Stimulated activated CD4-positive, alpha-beta T cell treated with anti-CD3 and anti-CD28 coated beads, Interleukin-4, amount 100 ng/mL, for 1 hour (primary cell): ENCODE results near the gene DNAJA3.

ENCODE experiments used
- DNase-seq: peaks from one replicate; pipeline ENCODE4 v3.0.0-alpha.2; 2020

DNAJA3 gene

DNA sequence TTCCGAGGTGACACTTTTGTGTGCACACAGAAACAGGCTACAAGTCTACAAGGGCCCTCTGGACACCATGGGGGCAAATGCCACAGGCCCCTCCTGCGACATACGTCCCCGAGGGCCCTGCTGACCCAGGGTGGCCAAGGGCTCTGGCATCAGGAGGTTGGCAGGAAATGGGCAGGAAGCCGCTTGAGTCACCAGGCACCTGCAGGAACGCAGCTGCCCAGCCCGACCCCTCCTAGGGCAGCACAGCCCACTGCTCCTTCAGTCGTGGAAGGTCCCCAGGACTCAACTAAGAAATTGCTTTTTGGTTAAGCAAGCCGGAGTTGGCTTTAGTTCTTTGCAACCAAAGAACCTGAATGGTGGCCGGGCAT, 17.4 kb upstream of the DNAJA3 start:
- no peak for DNase-seq

DNA sequence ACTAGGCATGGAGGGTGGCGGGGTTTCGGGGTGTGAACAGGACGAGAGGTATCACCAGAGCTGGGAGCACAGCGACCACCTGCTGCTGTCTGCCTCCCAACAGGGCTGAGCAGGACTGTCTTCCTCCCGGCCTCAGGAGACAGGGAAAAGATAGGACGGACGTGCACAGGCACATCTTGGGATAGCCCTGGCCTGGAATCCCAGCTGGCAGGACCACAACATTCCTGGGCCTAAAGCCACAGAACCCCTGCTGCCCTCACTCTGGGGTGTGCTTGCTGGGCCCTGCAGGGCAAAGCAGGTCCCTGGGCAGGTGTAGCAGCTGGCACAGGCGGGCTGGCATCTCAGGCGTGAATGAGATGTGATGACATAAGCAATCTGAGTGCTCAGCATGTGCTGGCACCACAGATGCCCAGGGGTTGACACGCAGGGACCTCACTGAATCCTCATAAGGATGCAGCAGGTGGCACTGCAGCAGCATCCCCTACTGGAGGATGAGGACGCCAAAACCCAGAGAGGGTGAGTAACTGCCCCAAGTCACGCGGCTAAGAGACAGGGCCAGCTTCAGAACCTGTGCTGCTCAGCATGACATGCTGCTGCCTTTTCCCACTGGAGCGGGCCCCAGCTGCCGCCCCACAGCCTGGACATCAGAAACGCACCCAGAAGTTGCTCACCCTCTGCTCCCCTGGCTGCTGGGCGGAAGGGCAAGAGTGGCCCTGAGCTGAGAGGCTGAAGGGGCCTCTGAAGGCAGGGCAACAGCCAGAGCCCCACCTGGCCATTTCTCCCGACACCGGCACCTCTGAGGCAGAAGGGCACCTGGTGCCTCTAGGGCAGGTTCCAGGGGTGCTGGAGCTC, 16.4 kb upstream of the DNAJA3 start:
- no peak for DNase-seq

DNA sequence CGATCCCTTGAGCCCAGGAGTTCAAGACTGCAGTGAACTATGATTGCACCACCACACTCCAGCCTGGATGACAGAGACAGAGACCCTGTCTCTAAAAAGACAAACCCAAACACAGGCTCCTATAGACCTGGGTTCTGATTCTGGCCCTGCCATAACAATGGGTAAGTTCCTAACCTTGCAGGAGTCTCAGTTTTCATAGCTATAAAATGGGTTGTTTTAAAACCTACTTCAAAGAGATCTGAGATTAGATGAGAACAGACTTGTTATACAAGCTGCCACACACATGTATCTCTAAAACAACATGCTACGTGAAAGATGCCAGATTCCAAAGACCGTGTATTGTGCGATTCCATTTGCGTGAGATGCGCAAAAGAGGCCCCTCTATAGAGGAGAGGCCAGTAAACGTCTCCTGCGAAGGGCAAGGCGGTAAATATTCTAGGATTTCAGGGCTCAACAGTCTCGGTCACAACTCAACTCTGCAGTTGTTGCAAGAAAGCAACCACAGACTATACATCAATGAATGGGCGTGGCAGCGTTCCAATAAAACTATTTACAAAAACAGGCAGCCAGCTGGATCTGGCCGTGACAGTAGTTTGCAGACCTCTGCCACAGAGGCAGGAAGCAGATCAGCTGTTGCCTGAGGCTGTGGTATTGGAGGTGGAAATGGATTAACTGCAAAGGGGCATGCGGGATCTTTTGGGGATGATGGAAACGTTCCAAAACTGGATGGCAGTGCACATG, 15.2 kb upstream of the DNAJA3 start:
- DNase-seq = no peak

DNA sequence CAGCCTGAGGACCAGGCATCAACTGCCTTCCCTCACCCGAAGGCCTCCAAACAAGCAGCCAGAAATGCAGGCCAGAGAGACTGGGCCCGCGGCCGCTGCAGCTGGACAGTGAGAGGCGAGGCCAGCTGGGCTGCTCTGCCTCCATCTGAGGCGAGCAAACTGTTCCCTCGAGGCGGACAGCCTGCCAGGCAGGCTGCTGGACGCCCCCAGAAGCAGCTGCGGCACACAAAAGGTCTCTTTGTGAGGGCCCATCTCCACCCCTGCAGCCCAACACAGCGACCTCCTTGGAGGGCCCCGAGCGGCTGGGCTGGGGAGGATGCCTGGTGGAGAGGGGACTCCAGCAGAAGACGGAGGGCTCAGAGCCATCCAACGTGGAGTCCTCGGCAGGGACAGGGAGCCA, 14.0 kb upstream of the DNAJA3 start:
- no peak for DNase-seq

DNA sequence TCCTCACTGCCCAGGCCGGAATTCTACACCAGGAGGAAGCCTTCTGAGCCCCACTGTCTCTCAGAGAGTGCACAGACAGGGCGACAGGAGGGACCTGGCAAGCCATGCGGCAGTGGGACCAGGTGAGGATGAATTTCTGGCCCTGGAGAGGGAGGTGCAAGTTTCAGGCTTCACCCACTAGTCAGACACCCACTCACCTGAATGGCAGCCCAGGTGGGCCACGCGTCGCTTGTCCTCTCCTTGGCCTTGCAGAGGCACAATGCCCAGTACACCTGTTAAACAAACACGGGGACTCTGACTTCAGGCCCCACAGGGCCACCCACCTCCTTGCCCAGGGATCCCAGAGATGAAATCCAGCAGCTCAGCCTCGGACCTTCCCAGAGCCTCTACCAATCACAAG, 13.5 kb upstream of the DNAJA3 start:
- DNase-seq = no peak

DNA sequence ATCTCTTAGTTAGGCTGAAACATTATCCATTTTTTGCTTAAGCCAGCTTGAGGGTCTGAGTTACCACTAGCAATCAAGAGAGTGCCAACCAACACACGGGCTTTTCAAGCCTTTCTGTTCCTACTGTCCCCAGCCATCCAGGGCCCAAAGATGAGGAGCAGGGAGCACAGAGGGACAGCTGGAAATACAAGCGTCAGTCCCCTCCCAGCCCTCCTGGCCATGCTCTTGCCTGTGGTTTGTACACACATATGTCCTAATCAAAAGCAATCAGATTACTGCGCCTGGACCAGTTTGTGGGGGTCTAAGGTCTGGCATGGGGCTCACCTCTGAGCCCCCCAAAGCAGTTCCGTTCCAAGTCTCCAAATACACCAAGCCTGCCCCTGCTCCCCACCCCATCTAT, 12.8 kb upstream of the DNAJA3 start:
- DNase-seq = no peak

DNA sequence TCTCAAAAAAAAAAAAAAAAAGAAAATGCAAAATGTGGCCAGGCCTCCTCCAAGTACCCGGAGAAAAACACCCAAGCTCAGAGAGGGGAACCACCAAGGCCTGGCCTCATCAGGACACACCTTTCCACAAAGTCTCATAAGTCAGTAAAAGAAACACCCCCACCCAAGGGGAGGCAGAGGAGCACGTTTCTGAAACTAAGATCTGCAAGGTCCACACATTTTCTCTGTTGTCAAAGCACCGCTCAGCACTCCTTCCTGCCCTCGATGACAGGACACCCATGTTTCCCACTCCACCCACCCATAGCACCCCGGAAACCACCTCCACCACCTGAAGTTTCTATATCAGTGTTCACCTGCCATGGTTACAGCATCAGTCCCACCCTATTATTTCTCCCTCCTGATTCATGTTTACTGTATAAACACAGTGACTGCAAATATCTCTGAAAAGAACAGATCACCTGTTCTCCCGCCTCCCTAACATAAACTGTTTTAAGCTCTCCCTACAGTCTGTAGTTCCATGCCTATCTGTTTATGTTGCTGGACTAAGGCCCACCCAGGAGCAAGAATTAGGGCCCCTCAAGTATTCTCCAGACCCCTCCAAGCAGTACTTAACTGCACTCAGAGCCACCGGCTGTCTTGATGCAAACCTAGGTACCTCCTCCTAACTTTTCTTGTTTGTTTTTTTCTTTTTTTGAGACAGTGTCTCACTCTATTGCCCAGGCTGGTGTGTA, 11.3 kb upstream of the DNAJA3 start:
- DNase-seq = peak; percentile 74

DNA sequence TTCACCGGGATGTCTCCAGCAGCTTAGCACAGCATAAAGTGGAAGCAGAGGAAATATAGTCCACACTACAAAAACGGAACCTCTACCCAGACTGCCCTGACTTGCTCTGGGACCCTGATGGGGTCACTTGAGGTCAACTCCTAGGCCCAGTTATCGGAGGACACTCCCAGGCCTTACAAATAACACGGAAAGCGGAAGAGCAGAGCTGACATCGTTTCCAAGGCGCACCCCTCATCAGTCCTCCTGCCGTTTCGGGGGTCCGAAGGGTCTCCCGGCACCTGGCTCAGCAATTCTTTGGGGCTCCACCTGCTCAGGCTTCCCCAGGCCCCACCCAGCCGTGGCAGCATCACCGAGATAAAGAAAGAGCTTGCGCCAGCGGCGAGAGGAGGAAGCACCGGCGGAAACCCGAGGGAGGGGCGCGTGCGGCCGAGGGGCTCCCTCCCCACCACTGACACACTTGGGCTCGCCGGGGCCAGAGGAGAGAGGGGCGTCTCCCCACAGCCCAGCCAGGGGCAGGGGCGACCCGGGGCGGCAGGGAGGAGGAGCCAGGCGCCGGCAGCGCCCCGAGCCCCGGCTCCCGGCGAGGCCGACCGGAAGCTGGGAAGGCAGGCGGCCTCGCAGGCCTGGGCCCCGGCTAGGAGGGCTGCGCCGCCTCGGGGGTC, 10.0 kb upstream of the DNAJA3 start:
- peak; percentile 57 for DNase-seq

DNA sequence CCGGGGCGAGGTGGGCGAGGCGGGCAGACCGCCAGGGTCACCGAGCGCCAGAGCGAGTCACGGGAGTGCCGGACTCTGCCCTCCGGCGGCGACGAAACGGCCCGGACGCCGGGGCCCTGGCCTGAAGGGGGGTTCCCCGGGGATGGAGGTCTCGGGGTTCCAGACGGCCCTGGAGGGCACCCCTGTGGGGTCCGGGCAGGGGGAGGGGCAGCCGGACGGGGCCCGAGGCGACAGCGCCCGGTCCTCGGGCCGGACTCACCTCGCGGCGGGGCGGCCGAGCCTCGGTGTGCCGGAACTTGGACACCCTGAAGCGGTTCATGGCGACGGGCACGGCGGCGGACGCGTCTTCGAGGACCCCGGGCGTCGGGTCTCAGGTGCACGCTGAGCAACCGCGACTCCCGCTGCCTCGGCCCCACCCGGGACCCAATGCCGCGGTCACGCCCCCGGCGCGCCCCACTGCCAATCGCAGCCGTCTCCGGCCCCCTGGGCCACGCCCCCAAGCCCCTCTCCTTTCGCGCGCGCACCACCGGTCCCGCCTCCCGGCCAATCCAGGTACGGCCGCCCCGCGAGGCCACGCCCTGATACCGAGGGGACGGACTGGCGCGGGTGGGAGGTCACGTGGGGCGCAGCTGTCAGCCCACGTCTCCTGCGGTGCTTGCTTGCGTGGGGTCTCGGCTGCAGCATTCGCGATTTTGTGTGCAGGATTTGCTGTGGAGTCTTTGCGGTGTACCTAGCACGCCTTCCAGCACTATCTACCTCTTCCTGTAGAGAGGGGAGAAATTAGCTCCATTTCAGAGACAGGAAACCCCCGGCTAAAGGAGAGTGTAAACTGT, 9.3 kb upstream of the DNAJA3 start, which contains the start of gene CORO7:
Gene CORO7 (minus strand): TSS at position 397 of the 833 bp plus-strand sequence. CDS start 78 bp downstream, at position 319.
- DNase-seq = peak; percentile 99

DNA sequence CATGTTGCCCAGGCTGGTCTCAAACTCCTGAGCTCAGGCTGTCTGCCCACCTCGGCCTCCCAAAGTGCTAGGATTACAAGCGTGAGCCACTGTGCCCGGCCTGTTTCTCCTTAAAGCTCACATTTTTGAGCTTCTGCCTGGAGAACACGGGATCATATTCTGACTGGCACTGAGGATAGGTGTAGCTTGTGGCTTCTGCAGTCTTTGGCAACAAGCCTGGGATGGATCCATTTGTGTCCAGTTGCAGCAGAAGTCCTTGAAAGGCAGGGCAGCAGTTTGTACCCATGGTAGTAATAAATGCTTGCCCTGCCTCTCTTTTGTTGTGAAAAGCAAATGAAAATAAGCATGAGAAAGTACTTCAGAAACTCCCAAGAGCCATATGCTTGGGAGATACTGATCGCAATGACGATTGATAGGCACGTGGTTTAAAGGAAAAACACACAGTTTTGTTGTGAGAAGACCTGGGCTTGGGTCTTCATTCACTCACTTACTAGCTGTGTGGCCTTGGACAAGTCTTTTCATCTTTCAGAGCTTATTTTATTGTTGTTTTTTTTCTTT, 6.2 kb upstream of the DNAJA3 start:
- no peak for DNase-seq

DNA sequence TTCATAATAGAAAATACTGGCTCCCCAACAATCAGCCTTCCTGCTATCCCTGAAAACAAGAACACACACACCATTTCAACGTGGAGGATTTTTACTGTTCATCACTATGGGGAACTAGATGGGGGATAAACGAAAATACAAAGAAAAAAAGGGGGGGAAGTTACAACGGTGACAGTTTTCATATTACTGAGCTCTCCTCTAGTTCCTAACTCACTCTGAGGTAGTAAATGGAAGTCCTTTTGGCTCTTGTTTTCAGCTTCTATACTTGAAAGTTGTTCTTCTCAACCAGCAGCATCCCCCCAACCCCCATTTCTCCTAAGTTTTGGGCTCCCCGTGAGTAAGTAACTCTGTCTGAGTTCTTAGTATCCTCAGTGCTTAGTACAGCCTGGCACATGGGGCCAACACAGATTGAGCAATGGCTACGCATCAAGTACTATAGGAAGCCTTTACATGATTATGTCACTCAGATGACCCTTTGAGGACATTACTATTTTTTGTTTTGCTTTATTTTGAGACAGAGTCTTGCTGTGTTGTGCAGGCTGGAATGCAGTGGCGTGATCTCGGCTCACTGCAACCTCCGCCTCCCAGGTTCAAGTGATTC, 5.1 kb upstream of the DNAJA3 start:
- DNase-seq = no peak

DNA sequence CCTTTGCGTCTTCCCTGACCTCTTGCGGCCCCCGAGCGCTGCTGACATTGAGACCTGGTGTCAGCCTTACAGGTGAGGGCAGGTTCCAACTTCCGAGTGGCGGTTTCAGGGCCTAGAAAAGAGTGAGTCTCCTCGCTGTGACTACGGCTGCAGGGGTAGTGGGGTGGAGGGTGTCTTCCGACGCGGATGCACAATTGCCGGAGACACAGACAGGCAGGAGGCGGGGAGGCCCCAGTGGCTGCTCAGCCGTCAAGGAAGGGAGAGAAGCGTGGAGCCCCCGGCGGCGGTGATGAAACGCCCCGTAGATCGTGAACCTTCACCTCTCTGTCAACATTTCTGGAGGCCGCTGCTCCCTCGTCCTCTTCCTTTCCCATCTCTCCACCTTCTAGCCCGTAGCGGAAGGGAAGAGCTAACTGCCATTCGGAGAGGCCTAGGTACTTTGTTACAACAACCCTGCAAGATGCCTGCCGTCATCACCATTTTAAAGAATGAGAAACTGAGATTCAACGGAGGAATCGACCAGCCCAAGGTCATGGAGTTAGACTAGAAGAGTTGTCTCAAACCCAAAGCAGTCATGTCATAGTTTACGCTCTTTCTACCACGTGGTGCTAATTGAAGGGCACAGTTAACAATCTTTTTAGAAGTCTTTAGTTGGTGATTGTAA, 485 bp downstream of the DNAJA3 start:
- no peak for DNase-seq

DNA sequence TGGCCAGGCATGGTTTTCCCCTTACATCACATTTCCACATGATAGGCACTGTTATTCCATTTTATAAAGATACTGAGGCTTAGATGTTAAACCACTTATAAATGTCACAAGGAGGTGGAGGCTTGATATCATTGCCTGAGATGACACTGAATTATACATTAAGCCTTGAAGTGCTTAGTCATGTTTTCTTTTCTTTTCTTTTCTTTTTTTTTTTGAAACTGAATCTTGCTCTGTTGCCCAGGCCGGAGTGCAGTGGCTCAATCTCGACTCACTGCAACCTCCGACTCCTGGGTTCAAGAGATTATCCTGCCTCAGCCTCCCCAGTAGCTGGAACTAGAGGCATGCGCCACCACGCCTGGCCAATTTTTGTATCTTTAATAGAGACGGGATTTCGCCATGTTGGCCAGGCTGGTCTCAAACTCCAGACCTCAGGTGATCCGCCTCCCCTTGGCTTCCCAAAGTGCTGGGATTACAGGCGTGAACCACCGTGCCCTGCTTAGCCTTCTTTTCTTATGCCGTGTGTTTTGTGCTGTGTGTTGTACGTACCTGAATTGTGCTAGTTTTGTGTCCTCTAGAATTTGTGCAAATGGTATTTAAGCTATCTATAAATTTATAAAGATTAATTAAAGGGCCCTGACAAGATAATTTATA, 1.2 kb downstream of the DNAJA3 start:
- DNase-seq = no peak

DNA sequence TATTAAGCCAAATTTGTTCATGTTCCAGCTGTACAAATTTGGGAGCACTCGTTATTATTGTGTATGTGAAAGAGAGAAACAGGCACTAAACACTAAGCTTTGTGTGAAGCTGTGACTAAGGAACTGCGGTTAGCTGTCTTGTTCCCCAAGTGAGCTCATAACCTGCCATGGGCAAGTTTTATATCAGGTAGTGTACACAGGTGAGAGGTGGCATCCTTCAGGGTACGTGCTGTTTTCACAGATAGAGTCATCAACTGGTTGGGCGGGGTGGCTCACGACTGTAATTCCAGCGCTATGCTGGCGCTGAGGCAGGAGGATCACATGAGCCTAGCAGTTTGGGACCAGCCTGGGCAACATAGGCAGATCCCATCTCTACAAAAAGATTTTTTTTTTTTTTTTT, 2.8 kb downstream of the DNAJA3 start:
- no peak for DNase-seq

DNA sequence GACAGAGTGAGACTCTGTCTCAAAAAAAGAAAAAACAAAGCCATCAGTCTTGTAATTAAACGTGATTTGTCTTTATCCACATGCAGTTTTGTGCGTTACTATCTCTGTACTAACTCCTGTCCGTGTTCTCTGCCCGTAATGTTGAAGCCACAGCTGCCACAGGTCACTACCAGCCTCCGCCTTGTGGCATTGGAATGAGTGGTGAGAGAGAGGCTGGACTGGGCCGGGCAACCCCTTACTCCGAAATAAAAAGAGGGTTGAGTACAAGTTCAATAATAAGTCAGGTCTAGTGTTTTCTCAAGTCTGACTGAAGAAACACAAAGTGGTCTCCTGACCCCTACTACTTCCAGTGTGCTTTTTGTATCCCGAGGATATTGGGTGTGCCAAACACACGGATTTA, 5.4 kb downstream of the DNAJA3 start:
- no peak for DNase-seq

DNA sequence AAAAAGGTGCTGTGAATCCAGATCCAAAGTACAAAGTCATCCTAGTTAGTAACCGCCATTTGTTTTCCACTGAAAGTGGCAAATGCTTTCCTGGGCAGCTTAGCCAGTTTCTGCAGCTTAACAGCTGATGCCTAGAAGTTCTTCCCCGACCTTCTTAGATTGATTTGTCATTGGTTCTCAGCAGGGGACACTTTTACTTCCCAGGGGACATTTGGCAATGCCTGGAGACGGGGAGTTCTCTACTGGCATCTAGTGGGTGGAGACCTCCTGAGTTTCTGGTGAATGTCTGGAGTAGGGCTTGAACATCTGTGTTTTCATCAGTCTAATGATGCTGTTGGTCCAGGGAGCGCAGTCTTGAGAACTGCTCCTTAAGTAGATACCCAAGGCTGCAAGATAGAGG, 7.6 kb downstream of the DNAJA3 start:
- no peak for DNase-seq

DNA sequence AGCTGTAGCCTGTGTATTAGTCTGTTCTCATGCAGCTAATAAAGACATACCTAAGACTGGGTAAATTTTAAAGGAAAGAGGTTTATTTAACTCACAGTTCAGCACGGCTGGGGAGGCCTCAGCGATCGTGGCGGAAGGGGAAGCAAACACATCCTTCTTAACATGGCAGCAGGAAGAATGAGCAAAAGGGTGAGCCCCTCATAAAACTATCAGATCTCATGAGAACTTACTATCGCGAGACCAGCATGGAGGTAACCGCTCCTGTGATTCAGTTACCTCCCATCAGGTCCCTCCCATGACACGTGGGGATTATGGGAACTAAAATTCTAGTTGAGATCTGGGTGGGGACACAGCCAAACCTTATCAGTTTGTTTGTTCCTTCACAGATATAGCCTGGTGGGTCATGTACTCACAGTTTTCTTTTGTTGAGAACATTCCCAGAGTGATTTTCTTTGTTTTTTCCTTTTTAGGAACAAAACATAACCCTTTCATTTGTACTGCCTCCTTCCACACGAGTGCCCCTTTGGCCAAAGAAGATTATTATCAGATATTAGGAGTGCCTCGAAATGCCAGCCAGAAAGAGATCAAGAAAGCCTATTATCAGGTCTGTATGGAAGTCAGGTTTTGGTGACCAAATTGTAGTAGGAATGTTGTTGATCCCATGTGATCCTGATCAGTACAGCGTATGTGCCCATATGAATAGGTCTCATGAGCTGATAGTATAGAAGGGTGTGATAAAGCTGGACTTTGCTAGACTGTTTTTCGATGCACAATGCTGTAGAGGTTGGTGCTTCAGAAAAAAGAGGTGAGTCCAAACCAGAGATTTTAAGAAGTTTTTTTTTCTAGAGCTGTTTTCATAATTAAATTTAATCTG, 8.5 kb downstream of the DNAJA3 start:
- DNase-seq = no peak

DNA sequence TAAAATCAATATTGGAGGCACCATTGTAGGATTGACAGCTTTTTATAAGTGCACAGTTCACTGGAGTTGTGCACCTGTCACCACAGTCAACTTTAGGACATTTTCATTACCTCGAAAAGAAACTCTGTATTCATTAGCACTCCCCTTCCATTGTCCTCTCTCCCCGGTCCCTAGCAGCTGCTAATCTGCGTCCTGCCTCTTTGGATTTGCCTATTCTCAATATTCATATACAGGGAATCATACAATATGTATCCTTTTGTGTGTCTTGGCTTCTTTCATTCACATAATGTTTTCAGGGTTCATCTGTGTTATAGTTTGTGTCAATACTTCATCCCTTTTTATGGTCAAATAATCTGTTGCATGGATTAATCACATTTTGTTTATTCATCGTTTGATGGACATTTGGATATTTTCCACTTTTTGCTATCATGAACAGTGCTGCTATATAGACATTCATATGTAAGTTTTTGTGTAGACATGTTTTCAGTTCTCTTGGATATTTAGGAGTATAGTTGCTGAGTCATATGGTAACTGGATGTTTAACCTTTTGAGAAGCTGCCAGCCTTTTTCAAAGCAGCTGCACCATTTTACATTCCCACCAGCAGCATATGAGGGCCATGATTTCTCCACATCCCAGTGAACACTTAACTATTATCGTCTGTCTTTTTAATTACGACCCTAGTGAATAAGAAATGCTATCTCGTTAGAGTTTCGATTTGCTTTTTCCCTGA, 9.8 kb downstream of the DNAJA3 start:
- DNase-seq = no peak

DNA sequence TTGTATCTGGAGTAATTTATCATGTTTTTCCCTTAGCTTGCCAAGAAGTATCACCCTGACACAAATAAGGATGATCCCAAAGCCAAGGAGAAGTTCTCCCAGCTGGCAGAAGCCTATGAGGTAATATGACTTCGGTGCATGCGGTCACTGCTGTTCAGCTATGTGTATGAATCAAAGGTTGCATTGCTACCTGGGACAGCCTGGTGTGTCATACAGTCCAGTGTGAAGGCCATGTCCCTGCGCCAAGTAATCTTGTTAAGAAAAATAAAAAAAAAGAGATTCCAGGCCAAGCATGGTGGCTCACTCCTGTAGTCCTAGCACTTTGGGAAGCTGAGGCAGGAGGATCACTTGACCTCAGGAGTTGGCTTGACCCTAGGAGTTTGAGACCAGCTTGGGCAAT, 11.7 kb downstream of the DNAJA3 start:
- no peak for DNase-seq
